GM10847 (cell line): ENCODE results near the gene IRF5.

Experiments used
- POLR2A ChIP-seq: IDR thresholded peaks from 2 replicates; pipeline ENCODE4 v1.6.1; 2011; ENCODE audit not compliant: insufficient read length; ENCODE audit errors: extremely low read depth

The IRF5 gene

GRCh38 chr7:128954150-128954549, 16.4 kb downstream of the IRF5 start:
- no peak for TF ChIP-seq POLR2A

- no peak for TF ChIP-seq POLR2A
These were observed 17.4 kb downstream of the IRF5 start for GRCh38 chr7:128954830-128955802.

DNA sequence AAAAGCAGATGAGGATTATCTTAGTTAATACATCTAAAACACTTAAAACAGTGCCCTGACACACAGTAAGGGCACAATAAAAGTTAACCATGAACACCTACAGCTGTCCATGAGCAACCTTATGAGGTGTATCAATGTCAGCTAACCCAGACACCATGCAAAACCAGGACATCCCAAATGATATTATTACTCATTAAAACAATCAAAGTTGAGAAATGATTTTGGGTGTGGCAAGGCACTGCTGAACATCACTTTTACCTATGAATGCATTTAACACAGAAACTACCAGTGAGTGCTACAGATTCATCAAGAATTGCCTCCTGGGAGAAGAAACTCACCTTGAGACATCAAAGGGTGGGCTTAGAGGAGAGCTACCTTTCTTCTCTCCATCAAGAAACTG, 18.3 kb downstream of the IRF5 start:
- TF ChIP-seq POLR2A: no peak

DNA sequence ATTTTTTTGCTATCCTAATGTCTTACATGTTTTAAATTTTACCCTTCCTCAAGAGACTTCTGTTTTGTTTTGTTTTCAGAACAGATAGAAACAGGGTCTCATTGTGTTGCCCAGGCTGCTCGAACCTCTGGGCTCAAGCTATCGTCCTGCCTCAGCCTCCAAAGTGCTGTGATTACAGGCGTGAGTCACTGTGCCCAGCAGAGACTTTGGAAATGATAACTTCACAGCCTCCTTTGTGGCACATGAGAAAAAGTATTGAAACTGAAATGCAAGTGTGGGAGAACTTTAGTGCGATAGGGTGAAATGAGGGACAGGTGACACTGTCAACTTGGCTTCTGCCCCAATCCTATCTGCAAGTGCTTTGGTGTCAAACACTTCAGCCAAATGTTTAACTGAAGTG, 21.6 kb downstream of the IRF5 start:
- no peak for TF ChIP-seq POLR2A

- no peak for TF ChIP-seq POLR2A
These were observed 23.4 kb downstream of the IRF5 start for GRCh38 chr7:128961030-128961659.

- no peak for TF ChIP-seq POLR2A
These were observed 25.2 kb downstream of the IRF5 start for GRCh38 chr7:128962899-128963298.

- TF ChIP-seq POLR2A: no peak
These were observed 25.6 kb downstream of the IRF5 start for GRCh38 chr7:128963327-128963757.

DNA sequence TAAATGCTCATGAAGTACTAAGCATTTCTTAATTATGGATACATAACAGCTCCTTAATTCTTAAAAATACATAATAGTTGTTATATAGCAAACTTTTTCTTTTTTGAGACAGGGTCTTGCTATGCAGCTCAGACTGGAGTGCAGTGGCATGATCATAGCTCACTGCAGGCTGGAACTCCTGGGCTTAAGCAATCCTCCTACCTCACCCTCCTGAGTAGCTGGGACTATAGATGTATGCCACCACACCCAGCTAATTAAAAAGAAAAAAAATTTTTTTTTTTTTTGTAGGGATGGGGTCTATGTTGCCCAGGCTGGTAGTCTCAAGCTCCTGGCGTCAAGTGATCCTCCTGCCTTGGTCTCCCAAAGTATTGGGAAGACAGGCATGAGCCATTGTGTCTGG, 30.9 kb downstream of the IRF5 start:
- no peak for TF ChIP-seq POLR2A

GRCh38 chr7:128974241-128974934, 36.7 kb downstream of the IRF5 start:
- no peak for TF ChIP-seq POLR2A

DNA sequence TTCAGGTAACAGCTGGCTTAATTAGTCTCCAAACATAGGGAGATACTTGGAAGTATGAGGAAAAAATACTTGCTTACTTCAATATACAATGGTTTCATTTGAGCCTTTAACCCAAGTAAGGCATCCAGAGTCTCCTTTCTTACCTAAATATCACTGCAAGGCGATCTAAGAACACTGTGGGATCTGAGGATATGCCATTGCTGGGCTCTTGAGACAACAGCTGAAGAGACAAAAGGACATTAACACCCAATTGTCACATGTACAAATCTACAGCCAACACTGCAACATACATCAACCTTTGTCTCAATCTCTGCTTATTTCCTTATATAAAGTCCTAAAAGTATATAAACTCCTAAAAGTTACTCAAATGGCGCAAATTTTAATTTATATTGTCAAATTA, 44.4 kb downstream of the IRF5 start:
- TF ChIP-seq POLR2A: no peak

GRCh38 chr7:128985660-128986059, 47.9 kb downstream of the IRF5 start:
- no peak for TF ChIP-seq POLR2A

GRCh38 chr7:128986609-128987008, 48.9 kb downstream of the IRF5 start:
- no peak for TF ChIP-seq POLR2A

DNA sequence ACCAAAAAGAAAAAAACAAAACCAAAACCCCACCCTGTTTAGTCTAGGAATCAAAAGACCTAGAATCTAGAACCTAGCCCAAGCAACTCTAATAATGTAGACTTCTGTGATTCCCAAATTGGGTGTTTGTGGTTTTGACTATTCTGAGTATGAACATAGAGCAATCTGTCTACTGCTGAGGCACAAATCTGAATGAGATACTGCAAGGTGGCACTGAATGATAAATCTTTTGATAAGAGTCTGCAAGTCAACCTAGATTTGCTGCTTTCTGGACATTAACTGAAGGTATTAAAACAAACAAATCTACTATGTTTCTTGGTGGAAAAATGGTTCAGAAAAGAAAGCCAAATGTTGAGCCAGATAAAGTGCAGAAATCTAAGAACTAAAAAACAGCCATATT, 50.6 kb downstream of the IRF5 start:
- no peak for TF ChIP-seq POLR2A

DNA sequence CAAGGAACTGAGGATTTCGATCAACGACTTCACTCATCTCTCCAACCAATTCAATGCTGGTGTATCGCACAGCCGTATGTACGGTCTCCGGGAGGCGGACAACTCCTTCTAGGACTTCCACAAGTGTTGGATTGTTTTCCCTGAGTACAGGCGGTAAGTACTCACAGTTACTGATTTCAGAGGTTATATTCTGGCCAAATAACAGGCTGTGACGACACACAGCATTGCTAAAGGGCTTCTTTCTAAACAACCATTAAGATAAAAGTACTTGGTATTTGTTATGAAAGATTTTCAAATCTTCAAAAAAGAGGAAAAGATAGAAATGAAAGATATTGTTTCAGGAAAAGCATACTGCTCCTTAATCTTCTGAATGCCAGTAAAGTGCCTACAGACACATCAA, 52.2 kb downstream of the IRF5 start:
- TF ChIP-seq POLR2A: no peak

- no peak for TF ChIP-seq POLR2A
These were observed 55.7 kb downstream of the IRF5 start for GRCh38 chr7:128993419-128993818.

GRCh38 chr7:128997181-128997580, 59.5 kb downstream of the IRF5 start:
- no peak for TF ChIP-seq POLR2A
